Osteoblast (primary cell): Measurements from ENCODE around the gene STX8. TPM values are rescaled to one million over a fixed set of nuclear protein-coding genes. Genes with fewer than 3 reads are reported as not detected.
A peak's percentile ranks its signal among the peaks of the same experiment; 100 is the strongest.

Experiments used
- DNase-seq: peaks from one replicate; pipeline ENCODE4 v3.0.0; 2011; ENCODE audit warnings: low spot score, mixed read lengths; ENCODE audit not compliant: insufficient read length; ENCODE audit errors: missing footprints
- H2AFZ ChIP-seq: 2 replicates; pipeline ENCODE4 v1.6.0; 2011; ENCODE audit warnings: mild to moderate bottlenecking, low read length
- H3K27ac ChIP-seq: 2 replicates; pipeline ENCODE4 v1.5.1; 2011; ENCODE audit warnings: mild to moderate bottlenecking, low read depth, low read length, moderate library complexity
- H3K27me3 ChIP-seq: 2 replicates; pipeline ENCODE4 v1.6.0; 2012; ENCODE audit warnings: mild to moderate bottlenecking, control low read depth, inconsistent platforms, low read length, moderate library complexity; ENCODE audit not compliant: insufficient read depth
- H3K36me3 ChIP-seq: 2 replicates; pipeline ENCODE4 v1.5.1; 2011; ENCODE audit warnings: mild to moderate bottlenecking, low read length, control low read depth, moderate library complexity; ENCODE audit not compliant: insufficient read depth
- H3K4me1 ChIP-seq: 2 replicates; pipeline ENCODE4 v1.5.1; 2011; ENCODE audit warnings: mild to moderate bottlenecking, low read length, control low read depth, moderate library complexity; ENCODE audit not compliant: insufficient read depth
- H3K4me2 ChIP-seq: 2 replicates; pipeline ENCODE4 v1.6.0; 2011; ENCODE audit warnings: mild to moderate bottlenecking, low read length; ENCODE audit not compliant: insufficient read depth
- H3K4me3 ChIP-seq: fragments of 200-600 bp; sonication (generic); 3 replicates; pipeline ENCODE4 v1.5.1; 2012; ENCODE audit warnings: mild to moderate bottlenecking, low read length, inconsistent platforms; ENCODE audit not compliant: insufficient read depth
- H3K79me2 ChIP-seq: 2 replicates; pipeline ENCODE4 v1.6.0; 2012; ENCODE audit warnings: mild to moderate bottlenecking, low read length, control low read depth, inconsistent platforms; ENCODE audit not compliant: insufficient read depth
- H3K9me3 ChIP-seq: 2 replicates; pipeline ENCODE4 v1.5.1; 2011; ENCODE audit warnings: low read depth, low read length, control low read depth
- H4K20me1 ChIP-seq: 2 replicates; pipeline ENCODE4 v1.6.0; 2012; ENCODE audit warnings: mild to moderate bottlenecking, low read length, control low read depth; ENCODE audit not compliant: insufficient read depth
- CTCF ChIP-seq: IDR thresholded peaks from 2 replicates; pipeline ENCODE4 v1.5.1; 2011; ENCODE audit warnings: mild to moderate bottlenecking, low read depth, low read length, moderate library complexity; ENCODE audit errors: extremely low read depth
- total RNA-seq: library from RNA; depleted of rRNA; stranded (reverse); fragments of >200 nt; gene quantifications from 2 replicates; pipeline ENCODE4 v1.2.3, GENCODE V29; 2012

The STX8 gene
- total RNA-seq, 1 donor: 72.7 TPM

GRCh38 chr17:9240659-9241370 is 334.8 kb downstream of the STX8 start:
- peak; percentile 88 for DNase-seq
- Histone ChIP-seq H3K4me1 (peaks cover 17% of the 10 kb centered on the region), H2AFZ (no peak overlapping the region)

GRCh38 chr17:9239793-9240658 is 335.6 kb downstream of the STX8 start:
- no peak for TF ChIP-seq CTCF
- Histone ChIP-seq H3K79me2 (no peaks in the 10 kb centered on the region), H3K36me3 (no peaks in the 10 kb centered on the region), H2AFZ (peak overlapping the region; percentile 70), H3K27me3 (peaks cover 2% of the 10 kb centered on the region), H3K4me3 (peak overlapping the region; percentile 65), H3K4me2 (peak overlapping the region; percentile 74), H4K20me1 (no peaks in the 10 kb centered on the region), H3K4me1 (peaks cover 17% of the 10 kb centered on the region), H3K9me3 (no peaks in the 10 kb centered on the region), H3K27ac (peak overlapping the region; percentile 37)
- peak; percentile 99 for DNase-seq

More at GRCh38 chr17:9240659-9241370, 334.8 kb downstream of the STX8 start:
- TF ChIP-seq CTCF: no peak
- Histone ChIP-seq H3K27ac (peak overlapping the region; percentile 37), H3K4me2 (peak overlapping the region; percentile 74), H3K27me3 (peaks cover 2% of the 10 kb centered on the region), H4K20me1 (no peaks in the 10 kb centered on the region), H3K36me3 (no peaks in the 10 kb centered on the region), H3K79me2 (no peaks in the 10 kb centered on the region), H3K9me3 (no peaks in the 10 kb centered on the region), H3K4me3 (peak overlapping the region; percentile 65)

GRCh38 chr17:9239246-9239792 is 336.3 kb downstream of the STX8 start:
- Histone ChIP-seq H3K9me3 (no peaks in the 10 kb centered on the region), H3K4me2 (peak overlapping the region; percentile 65), H3K27me3 (peaks cover 2% of the 10 kb centered on the region), H4K20me1 (no peaks in the 10 kb centered on the region), H3K36me3 (no peaks in the 10 kb centered on the region), H3K4me1 (peaks cover 14% of the 10 kb centered on the region), H3K4me3 (peak overlapping the region; percentile 55), H3K27ac (no peak overlapping the region), H3K79me2 (no peaks in the 10 kb centered on the region), H2AFZ (peak overlapping the region; percentile 70)
- no peak for TF ChIP-seq CTCF
- no peak for DNase-seq
